ENCODE results near the gene TMEM175.

Gene TMEM175

GRCh38 chr4:898123-898522 lies 34.1 kb upstream of the TMEM175 start:
- no peak overlapping the region for H3K4me3 ChIP-seq (ENCODE audit: low read depth, low read length)
- DNase-seq (ENCODE audit: low read depth): no peak
- no peak for TF ChIP-seq CTCF (IDR thresholded peaks at IDR 0.05; ENCODE audit: low read depth, low read length, missing control alignments)

DNA sequence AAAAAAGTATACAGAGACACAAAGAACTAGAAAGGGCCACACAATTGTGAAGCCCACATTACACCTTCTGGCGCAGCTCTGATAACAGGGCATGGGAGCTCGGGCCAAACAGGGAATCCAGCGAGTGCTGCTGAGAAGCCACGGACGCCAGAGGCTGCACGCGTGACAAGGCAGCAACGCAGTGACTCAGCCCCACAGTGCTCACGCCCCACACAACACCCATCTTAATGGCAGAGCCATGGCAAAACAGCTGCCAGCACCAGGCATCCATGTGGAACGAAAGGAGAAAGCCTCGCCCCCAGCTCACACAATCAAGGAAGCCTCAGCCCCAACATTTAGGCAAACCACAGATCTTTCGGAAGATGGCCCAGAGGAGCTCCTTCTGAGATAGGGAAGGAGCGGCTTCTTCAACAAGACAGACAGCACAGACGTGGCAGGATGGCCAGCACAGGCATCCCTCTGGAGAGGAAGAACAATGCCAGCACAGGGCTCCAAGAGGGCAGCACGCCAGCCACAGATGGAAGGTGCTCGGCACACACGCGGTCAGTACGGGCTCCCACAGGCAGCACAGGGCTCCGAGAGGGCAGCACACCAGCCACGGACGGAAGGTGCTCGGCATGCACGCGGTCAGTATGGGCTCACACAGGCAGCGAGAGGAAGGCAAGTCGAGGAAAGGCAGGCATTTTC lies 33.2 kb upstream of the TMEM175 start:
- TF ChIP-seq CTCF (IDR thresholded peaks at IDR 0.05; ENCODE audit: low read depth, low read length, missing control alignments): no peak
- DNase-seq (ENCODE audit: low read depth): no peak
- no peak overlapping the region for H3K4me3 ChIP-seq (ENCODE audit: low read depth, low read length)

DNA sequence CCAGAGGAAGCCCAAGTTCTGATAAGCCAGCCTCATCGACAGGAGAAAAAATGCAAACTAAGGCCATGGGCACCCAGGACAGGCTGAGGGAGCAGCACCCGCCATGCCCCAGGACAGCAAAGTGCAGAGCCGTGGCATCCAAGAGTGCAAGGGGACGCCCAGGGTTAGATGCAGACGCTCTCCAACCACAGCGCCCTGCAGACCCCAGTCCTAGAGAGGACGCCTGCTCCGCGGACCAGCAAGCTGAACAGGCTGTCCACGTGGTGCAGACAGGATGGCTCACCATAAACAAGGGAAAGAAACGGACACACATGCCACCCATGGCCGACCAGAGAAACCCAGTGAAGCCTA lies 32.7 kb upstream of the TMEM175 start:
- DNase-seq (ENCODE audit: low read depth): no peak
- H3K4me3 ChIP-seq (ENCODE audit: low read depth, low read length): no peak overlapping the region
- TF ChIP-seq CTCF (IDR thresholded peaks at IDR 0.05; ENCODE audit: low read depth, low read length, missing control alignments): no peak

GRCh38 chr4:900073-900472 lies 32.2 kb upstream of the TMEM175 start:
- H3K4me3 ChIP-seq (ENCODE audit: low read depth, low read length): no peak overlapping the region
- no peak for TF ChIP-seq CTCF (IDR thresholded peaks at IDR 0.05; ENCODE audit: low read depth, low read length, missing control alignments)
- no peak for DNase-seq (ENCODE audit: low read depth)

DNA sequence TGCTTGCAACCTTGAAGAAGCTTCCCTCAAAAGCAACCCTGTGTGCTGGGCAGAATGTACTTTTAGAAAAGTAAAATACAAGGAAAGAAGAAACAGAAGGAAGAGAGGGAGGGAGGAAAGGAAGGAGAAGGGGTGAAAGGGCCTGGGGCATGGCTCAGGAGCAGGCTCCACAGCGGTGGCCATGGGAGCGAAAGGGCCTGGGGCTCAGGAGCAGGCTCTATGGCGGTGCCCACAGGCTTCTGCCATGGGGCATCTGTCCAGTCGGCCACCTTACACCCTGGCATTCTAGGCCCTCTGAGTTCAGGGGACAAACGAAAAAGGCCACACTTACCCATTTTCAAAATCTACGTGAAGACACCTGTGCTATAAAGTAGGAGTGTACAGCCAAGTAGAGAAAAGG lies 31.5 kb upstream of the TMEM175 start:
- no peak for DNase-seq (ENCODE audit: low read depth)

GRCh38 chr4:901192-901910 lies 30.9 kb upstream of the TMEM175 start:
- no peak for DNase-seq (ENCODE audit: low read depth)

More for the DNA sequence above, 31.5 kb upstream of the TMEM175 start:
- H3K4me3 ChIP-seq (ENCODE audit: low read depth, low read length): no peak overlapping the region
- TF ChIP-seq CTCF (IDR thresholded peaks at IDR 0.05; ENCODE audit: low read depth, low read length, missing control alignments): no peak

More at GRCh38 chr4:901192-901910, 30.9 kb upstream of the TMEM175 start:
- no peak overlapping the region for H3K4me3 ChIP-seq (ENCODE audit: low read depth, low read length)
- no peak for TF ChIP-seq CTCF (IDR thresholded peaks at IDR 0.05; ENCODE audit: low read depth, low read length, missing control alignments)
